Measurements from ENCODE around the gene PRTFDC1.

DNA sequence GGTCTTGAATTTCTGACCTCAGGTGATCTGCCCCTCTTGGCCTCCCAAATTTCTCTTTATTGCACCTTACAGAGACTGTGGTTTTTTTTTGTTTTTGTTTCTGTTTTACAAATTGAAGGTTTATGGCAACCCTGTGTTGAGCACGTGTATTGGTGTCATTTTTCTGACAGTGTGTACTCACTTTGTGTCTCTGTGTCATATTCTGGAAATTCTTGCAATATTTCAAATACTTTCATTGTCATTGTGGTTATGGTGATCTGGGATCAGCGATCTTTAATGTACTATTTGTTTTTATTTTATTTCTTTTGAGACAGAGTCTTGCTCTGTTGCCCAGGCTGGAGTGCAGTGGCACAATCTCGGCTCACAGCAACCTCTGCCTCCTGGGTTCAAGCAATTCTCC is 89.8 kb downstream of the PRTFDC1 start:
- TF ChIP-seq, protein P1, sequence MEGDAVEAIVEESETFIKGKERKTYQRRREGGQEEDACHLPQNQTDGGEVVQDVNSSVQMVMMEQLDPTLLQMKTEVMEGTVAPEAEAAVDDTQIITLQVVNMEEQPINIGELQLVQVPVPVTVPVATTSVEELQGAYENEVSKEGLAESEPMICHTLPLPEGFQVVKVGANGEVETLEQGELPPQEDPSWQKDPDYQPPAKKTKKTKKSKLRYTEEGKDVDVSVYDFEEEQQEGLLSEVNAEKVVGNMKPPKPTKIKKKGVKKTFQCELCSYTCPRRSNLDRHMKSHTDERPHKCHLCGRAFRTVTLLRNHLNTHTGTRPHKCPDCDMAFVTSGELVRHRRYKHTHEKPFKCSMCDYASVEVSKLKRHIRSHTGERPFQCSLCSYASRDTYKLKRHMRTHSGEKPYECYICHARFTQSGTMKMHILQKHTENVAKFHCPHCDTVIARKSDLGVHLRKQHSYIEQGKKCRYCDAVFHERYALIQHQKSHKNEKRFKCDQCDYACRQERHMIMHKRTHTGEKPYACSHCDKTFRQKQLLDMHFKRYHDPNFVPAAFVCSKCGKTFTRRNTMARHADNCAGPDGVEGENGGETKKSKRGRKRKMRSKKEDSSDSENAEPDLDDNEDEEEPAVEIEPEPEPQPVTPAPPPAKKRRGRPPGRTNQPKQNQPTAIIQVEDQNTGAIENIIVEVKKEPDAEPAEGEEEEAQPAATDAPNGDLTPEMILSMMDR (conservative IDR thresholded peaks at IDR 0.05; ENCODE audit: low read length) = no peak
- no peak for TF ChIP-seq EZH2phosphoT487 (IDR thresholded peaks at IDR 0.05; ENCODE audit: borderline replicate concordance, low read depth, low read length)

Data from OCI-LY7 (cell line).